HepG2 (cell line): ENCODE measurements around the gene RRBP1. TPM values are rescaled to one million over a fixed set of nuclear protein-coding genes. Genes with fewer than 3 reads are reported as not detected.
A peak's percentile ranks its signal among the peaks of the same experiment; 100 is the strongest.

Experiments used
- ADNP ChIP-seq: sonication (generic); formaldehyde crosslinking; IDR thresholded peaks from 2 replicates; pipeline ENCODE4 v1.4.0; 2020; ENCODE audit warnings: missing genetic modification reagents
- CBX1 ChIP-seq: IDR thresholded peaks from one replicate; pipeline ENCODE4 v1.6.1; 2016; ENCODE audit warnings: antibody characterized with exemption, low read depth
- CBX5 ChIP-seq: sonication (generic); formaldehyde crosslinking; IDR thresholded peaks from 2 replicates; pipeline ENCODE4 v1.4.0; 2020; ENCODE audit warnings: missing genetic modification reagents, borderline replicate concordance
- GATAD1 ChIP-seq: IDR thresholded peaks from 2 replicates; pipeline ENCODE4 v1.6.1; 2016; ENCODE audit warnings: missing genetic modification reagents, missing compliant biosample characterization
- HDAC2 ChIP-seq: sonication (generic); formaldehyde crosslinking; IDR thresholded peaks from 2 replicates; pipeline ENCODE4 v1.4.0; 2020; ENCODE audit warnings: missing genetic modification reagents
- HOXA7 ChIP-seq: sonication (generic); formaldehyde crosslinking; IDR thresholded peaks from 2 replicates; pipeline ENCODE4 v1.8.1; 2022; ENCODE audit warnings: mild to moderate bottlenecking, missing genetic modification reagents, moderate library complexity
- KDM1A ChIP-seq: IDR thresholded peaks from 2 replicates; pipeline ENCODE4 v1.6.1; 2016; ENCODE audit warnings: missing compliant biosample characterization
- KLF13 ChIP-seq: sonication (generic); formaldehyde crosslinking; IDR thresholded peaks from 2 replicates; pipeline ENCODE4 v1.4.0; 2020; ENCODE audit warnings: mild to moderate bottlenecking, missing genetic modification reagents
- MAZ ChIP-seq, 2 experiments: sonication (generic) in 1 of 2; formaldehyde crosslinking in 1 of 2; IDR thresholded peaks; 2 replicates each; pipeline versions ENCODE4 v1.5.0 to v1.6.1; 2012 to 2020; ENCODE audit warnings: low read depth in 2 of 2, mild to moderate bottlenecking in 2 of 2, borderline replicate concordance in 1 of 2, improper control_type of control experiment in 1 of 2, low read length in 1 of 2, missing genetic modification reagents in 1 of 2, moderate library complexity in 1 of 2
- NFKB2 ChIP-seq: sonication (generic); formaldehyde crosslinking; IDR thresholded peaks from 2 replicates; pipeline ENCODE4 v1.4.0; 2020; ENCODE audit warnings: missing genetic modification reagents, borderline replicate concordance
- NPAS2 ChIP-seq: sonication (generic); formaldehyde crosslinking; IDR thresholded peaks from 2 replicates; pipeline ENCODE4 v1.8.0; 2022; ENCODE audit warnings: mild to moderate bottlenecking, missing genetic modification reagents, borderline replicate concordance
- NR2C2 ChIP-seq: sonication (generic); formaldehyde crosslinking; IDR thresholded peaks from 2 replicates; pipeline ENCODE4 v1.4.0; 2020; ENCODE audit warnings: missing genetic modification reagents, mild to moderate bottlenecking, moderate library complexity, borderline replicate concordance
- NRL ChIP-seq: sonication (generic); formaldehyde crosslinking; IDR thresholded peaks from 2 replicates; pipeline ENCODE4 v1.5.0; 2020; ENCODE audit warnings: missing genetic modification reagents, mild to moderate bottlenecking, moderate library complexity, borderline replicate concordance
- POLR2A ChIP-seq, 2 experiments: IDR thresholded peaks; 2 replicates each; pipeline ENCODE4 v1.6.1; 2011; ENCODE audit warnings: low read depth in 2 of 2, low read length in 2 of 2, mild to moderate bottlenecking in 1 of 2, moderate library complexity in 1 of 2; ENCODE audit not compliant: insufficient read depth in 1 of 2
- RCOR2 ChIP-seq: IDR thresholded peaks from 2 replicates; pipeline ENCODE4 v1.6.1; 2016; ENCODE audit warnings: missing biosample characterization, missing genetic modification reagents
- SALL1 ChIP-seq: sonication (generic); formaldehyde crosslinking; IDR thresholded peaks from 2 replicates; pipeline ENCODE4 v1.8.0; 2022; ENCODE audit warnings: mild to moderate bottlenecking, missing genetic modification reagents
- ZFP41 ChIP-seq: sonication (generic); formaldehyde crosslinking; IDR thresholded peaks from 2 replicates; pipeline ENCODE4 v1.4.0; 2020; ENCODE audit warnings: mild to moderate bottlenecking, missing genetic modification reagents, borderline replicate concordance
- ZNF451 ChIP-seq: sonication (generic); formaldehyde crosslinking; IDR thresholded peaks from 2 replicates; pipeline ENCODE4 v1.5.0; 2020; ENCODE audit warnings: mild to moderate bottlenecking, missing genetic modification reagents
- ZNF607 ChIP-seq: sonication (generic); formaldehyde crosslinking; IDR thresholded peaks from 2 replicates; pipeline ENCODE4 v1.5.1; 2020; ENCODE audit warnings: missing genetic modification reagents, mild to moderate bottlenecking, borderline replicate concordance
- ZNF839 ChIP-seq: sonication (generic); formaldehyde crosslinking; IDR thresholded peaks from 2 replicates; pipeline ENCODE4 v1.4.0; 2020; ENCODE audit warnings: missing genetic modification reagents, mild to moderate bottlenecking, borderline replicate concordance
- polyA plus RNA-seq, 8 experiments: library from polyadenylated mRNA; depleted of rRNA in 3 of 8; stranded (reverse) in 7 of 8; unstranded in 1 of 8; fragments of >200 nt; fragmentation: Illumina TruSeq in 4 of 8; extraction: Trizol in 4 of 8; gene quantifications; 2 replicates each; pipeline versions ENCODE4 v1.2.1 to v1.2.3, GENCODE V29; 2011 to 2016; ENCODE audit warnings: low read depth in 4 of 8, missing spikeins in 1 of 8, mixed read lengths in 1 of 8; ENCODE audit not compliant: insufficient read depth in 1 of 8
- total RNA-seq, 5 experiments: library from RNA; depleted of rRNA; stranded (reverse); fragments of >200 nt; fragmentation: Illumina TruSeq; extraction: Trizol; gene quantifications; 2 replicates each; pipeline ENCODE4 v1.2.3, GENCODE V29; 2016; ENCODE audit warnings: low read depth in 1 of 5
- TF ChIP-seq, protein P1 (sequence below): sonication (generic); formaldehyde crosslinking; IDR thresholded peaks from 2 replicates; pipeline ENCODE4 v1.4.0; 2020; ENCODE audit warnings: missing genetic modification reagents
- TF ChIP-seq, protein P2 (sequence below): IDR thresholded peaks from 2 replicates; pipeline ENCODE4 v1.6.1; 2016; ENCODE audit warnings: missing compliant biosample characterization, missing genetic modification reagents, borderline replicate concordance
- TF ChIP-seq, protein P3 (sequence below): sonication (generic); formaldehyde crosslinking; IDR thresholded peaks from 2 replicates; pipeline ENCODE4 v1.8.0; 2022; ENCODE audit warnings: missing genetic modification reagents, mild to moderate bottlenecking, borderline replicate concordance
- TF ChIP-seq, protein P4 (sequence below): sonication (generic); formaldehyde crosslinking; IDR thresholded peaks from 2 replicates; pipeline ENCODE4 v1.4.0; 2020; ENCODE audit warnings: low read depth, mild to moderate bottlenecking, missing genetic modification reagents

The RRBP1 gene
- total and polyA plus RNA-seq, 2 of the 13 experiments (the other 11 are each of a cell fraction or from before 2014, with no cell fraction given), result 150 to 222 TPM

DNA sequence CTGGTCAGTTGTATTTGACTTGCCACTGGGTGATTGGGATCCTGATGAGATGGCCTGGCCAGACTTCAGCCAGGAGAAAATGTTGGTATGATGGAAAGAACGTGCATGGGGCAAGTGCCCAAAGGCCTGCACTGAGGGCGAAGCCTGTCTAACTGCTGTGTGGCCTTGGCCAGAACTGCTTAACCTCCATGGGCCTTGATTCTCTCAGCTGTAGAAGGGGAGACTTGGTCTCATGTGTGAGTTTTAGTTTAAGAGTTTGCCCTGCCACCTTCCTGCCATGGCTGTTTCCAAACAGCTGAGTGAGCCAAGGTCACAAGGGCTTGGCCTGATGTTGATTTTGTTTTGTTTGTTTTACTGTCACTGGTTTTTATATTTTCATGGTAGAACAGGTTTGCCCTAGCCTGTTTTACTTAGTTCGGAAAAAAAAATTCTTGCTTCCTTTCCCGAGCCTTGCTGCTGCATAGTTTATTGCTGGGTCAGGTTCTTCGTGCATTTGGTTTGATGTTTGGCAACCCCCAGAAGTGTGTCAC, 76.8 kb downstream of the RRBP1 start (continued):
- TF ChIP-seq, protein P1, sequence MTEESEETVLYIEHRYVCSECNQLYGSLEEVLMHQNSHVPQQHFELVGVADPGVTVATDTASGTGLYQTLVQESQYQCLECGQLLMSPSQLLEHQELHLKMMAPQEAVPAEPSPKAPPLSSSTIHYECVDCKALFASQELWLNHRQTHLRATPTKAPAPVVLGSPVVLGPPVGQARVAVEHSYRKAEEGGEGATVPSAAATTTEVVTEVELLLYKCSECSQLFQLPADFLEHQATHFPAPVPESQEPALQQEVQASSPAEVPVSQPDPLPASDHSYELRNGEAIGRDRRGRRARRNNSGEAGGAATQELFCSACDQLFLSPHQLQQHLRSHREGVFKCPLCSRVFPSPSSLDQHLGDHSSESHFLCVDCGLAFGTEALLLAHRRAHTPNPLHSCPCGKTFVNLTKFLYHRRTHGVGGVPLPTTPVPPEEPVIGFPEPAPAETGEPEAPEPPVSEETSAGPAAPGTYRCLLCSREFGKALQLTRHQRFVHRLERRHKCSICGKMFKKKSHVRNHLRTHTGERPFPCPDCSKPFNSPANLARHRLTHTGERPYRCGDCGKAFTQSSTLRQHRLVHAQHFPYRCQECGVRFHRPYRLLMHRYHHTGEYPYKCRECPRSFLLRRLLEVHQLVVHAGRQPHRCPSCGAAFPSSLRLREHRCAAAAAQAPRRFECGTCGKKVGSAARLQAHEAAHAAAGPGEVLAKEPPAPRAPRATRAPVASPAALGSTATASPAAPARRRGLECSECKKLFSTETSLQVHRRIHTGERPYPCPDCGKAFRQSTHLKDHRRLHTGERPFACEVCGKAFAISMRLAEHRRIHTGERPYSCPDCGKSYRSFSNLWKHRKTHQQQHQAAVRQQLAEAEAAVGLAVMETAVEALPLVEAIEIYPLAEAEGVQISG (CRISPR knock-in tag), result 0 out of 2 replicates have a peak, but pooled peaks have one; percentile 38
- no peak for TF ChIP-seq NPAS2 (CRISPR knock-in tag)
- TF ChIP-seq CBX1, result no peak
- TF ChIP-seq GATAD1 (CRISPR knock-in tag), result peak; percentile 42; the same call in 1 of the 2 replicates
- peak; percentile 47; the same call in 1 of the 2 replicates for TF ChIP-seq NR2C2
- no peak for TF ChIP-seq ZNF607 (CRISPR knock-in tag)
- TF ChIP-seq POLR2A (IDR thresholded peaks at IDR 0.05; ENCODE audit: insufficient read depth in 1 of 2, low read depth in 2 of 2, low read length in 2 of 2), result 0 out of 4 replicates have a peak, but pooled peaks of 1 of the 2 experiments have one; percentile 17
- TF ChIP-seq HOXA7, result no peak
- TF ChIP-seq, protein P2, sequence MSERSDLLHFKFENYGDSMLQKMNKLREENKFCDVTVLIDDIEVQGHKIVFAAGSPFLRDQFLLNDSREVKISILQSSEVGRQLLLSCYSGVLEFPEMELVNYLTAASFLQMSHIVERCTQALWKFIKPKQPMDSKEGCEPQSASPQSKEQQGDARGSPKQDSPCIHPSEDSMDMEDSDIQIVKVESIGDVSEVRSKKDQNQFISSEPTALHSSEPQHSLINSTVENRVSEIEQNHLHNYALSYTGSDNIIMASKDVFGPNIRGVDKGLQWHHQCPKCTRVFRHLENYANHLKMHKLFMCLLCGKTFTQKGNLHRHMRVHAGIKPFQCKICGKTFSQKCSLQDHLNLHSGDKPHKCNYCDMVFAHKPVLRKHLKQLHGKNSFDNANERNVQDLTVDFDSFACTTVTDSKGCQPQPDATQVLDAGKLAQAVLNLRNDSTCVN (CRISPR knock-in tag), result peak; percentile 64; the same call in 1 of the 2 replicates
- no peak for TF ChIP-seq MAZ (IDR thresholded peaks at IDR 0.05; ENCODE audit: borderline replicate concordance, low read depth, low read length)
- no peak; the same call in 1 of the 2 replicates for TF ChIP-seq MAZ (CRISPR knock-in tag; IDR thresholded peaks at IDR 0.05; ENCODE audit: low read depth)
- TF ChIP-seq RCOR2, result peak; percentile 75; the same call in 1 of the 2 replicates
- no peak for TF ChIP-seq NFKB2 (CRISPR knock-in tag)
- TF ChIP-seq, protein P3, sequence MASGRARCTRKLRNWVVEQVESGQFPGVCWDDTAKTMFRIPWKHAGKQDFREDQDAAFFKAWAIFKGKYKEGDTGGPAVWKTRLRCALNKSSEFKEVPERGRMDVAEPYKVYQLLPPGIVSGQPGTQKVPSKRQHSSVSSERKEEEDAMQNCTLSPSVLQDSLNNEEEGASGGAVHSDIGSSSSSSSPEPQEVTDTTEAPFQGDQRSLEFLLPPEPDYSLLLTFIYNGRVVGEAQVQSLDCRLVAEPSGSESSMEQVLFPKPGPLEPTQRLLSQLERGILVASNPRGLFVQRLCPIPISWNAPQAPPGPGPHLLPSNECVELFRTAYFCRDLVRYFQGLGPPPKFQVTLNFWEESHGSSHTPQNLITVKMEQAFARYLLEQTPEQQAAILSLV (CRISPR knock-in tag), result 0 out of 2 replicates have a peak, but pooled peaks have one; percentile 38
- peak; percentile 95 for TF ChIP-seq KDM1A (CRISPR knock-in tag)
- TF ChIP-seq ZFP41 (CRISPR knock-in tag), result no peak
- TF ChIP-seq SALL1, result peak; percentile 94
- no peak for TF ChIP-seq ZNF839
- TF ChIP-seq ADNP (CRISPR knock-in tag), result peak; percentile 71; the same call in 1 of the 2 replicates
- TF ChIP-seq, protein P4, sequence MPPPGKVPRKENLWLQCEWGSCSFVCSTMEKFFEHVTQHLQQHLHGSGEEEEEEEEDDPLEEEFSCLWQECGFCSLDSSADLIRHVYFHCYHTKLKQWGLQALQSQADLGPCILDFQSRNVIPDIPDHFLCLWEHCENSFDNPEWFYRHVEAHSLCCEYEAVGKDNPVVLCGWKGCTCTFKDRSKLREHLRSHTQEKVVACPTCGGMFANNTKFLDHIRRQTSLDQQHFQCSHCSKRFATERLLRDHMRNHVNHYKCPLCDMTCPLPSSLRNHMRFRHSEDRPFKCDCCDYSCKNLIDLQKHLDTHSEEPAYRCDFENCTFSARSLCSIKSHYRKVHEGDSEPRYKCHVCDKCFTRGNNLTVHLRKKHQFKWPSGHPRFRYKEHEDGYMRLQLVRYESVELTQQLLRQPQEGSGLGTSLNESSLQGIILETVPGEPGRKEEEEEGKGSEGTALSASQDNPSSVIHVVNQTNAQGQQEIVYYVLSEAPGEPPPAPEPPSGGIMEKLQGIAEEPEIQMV (CRISPR knock-in tag), result no peak
- TF ChIP-seq CBX5 (CRISPR knock-in tag), result peak; percentile 91; the same call in 1 of the 2 replicates
- no peak for TF ChIP-seq ZNF451 (CRISPR knock-in tag)
- peak; percentile 86 for TF ChIP-seq HDAC2 (CRISPR knock-in tag)
- TF ChIP-seq KLF13 (CRISPR knock-in tag), result no peak
- TF ChIP-seq NRL (CRISPR knock-in tag), result 0 out of 2 replicates have a peak, but pooled peaks have one; percentile 39
